Measurements from ENCODE around the gene PCDH12. TPM values are rescaled to one million over a fixed set of nuclear protein-coding genes. Genes with fewer than 3 reads are reported as not detected.

Gene PCDH12
- total RNA-seq, 1 donor from 2014 or later, result not detected

- no peak for TF ChIP-seq CTCF (conservative IDR thresholded peaks at IDR 0.05)
- Mint-ChIP-seq H3K4me1 (ENCODE audit: unreplicated experiment) (peaks cover 10% of the 10 kb centered on the region), H3K27ac (no peak overlapping the region), H3K9me3 (no peaks in the 10 kb centered on the region), H3K4me3 (peak overlapping the region; percentile 56), H3K27me3 (peaks cover 57% of the 10 kb centered on the region), H3K36me3 (no peaks in the 10 kb centered on the region)
- DNase-seq (ENCODE audit: extremely low spot score, unreplicated experiment), result no peak
These were observed 43.2 kb downstream of the PCDH12 start for GRCh38 chr5:141914797-141915196.

- peak overlapping the region; percentile 67 for H3K4me3 Mint-ChIP-seq
- no peak for DNase-seq (ENCODE audit: extremely low spot score, unreplicated experiment)
- H3K4me1 Mint-ChIP-seq (ENCODE audit: unreplicated experiment), result peaks cover 10% of the 10 kb centered on the region
- TF ChIP-seq CTCF (conservative IDR thresholded peaks at IDR 0.05), result peak; percentile 62
- H3K36me3 Mint-ChIP-seq, result no peaks in the 10 kb centered on the region
- H3K9me3 Mint-ChIP-seq, result no peaks in the 10 kb centered on the region
- no peak overlapping the region for H3K27ac Mint-ChIP-seq
- H3K27me3 Mint-ChIP-seq, result peaks cover 57% of the 10 kb centered on the region
These were observed 43.7 kb downstream of the PCDH12 start for GRCh38 chr5:141914199-141914743.

- H3K27me3 Mint-ChIP-seq, result peaks cover 59% of the 10 kb centered on the region
- TF ChIP-seq CTCF (conservative IDR thresholded peaks at IDR 0.05), result no peak
These were observed 44.3 kb downstream of the PCDH12 start for GRCh38 chr5:141913560-141914198.

GRCh38 chr5:141910271-141910673, 47.7 kb downstream of the PCDH12 start:
- no peak for TF ChIP-seq CTCF (conservative IDR thresholded peaks at IDR 0.05)
- H3K9me3 Mint-ChIP-seq, result no peaks in the 10 kb centered on the region
- no peaks in the 10 kb centered on the region for H3K36me3 Mint-ChIP-seq
- no peak for DNase-seq (ENCODE audit: extremely low spot score, unreplicated experiment)
- H3K4me1 Mint-ChIP-seq (ENCODE audit: unreplicated experiment), result peaks cover 10% of the 10 kb centered on the region
- H3K27ac Mint-ChIP-seq, result no peak overlapping the region
- no peak overlapping the region for H3K4me3 Mint-ChIP-seq
- H3K27me3 Mint-ChIP-seq, result peaks cover 42% of the 10 kb centered on the region

More at GRCh38 chr5:141913560-141914198, 44.3 kb downstream of the PCDH12 start:
- no peaks in the 10 kb centered on the region for H3K36me3 Mint-ChIP-seq
- H3K4me1 Mint-ChIP-seq (ENCODE audit: unreplicated experiment), result peaks cover 10% of the 10 kb centered on the region
- no peaks in the 10 kb centered on the region for H3K9me3 Mint-ChIP-seq
- peak overlapping the region; percentile 67 for H3K4me3 Mint-ChIP-seq
- H3K27ac Mint-ChIP-seq, result no peak overlapping the region
- DNase-seq (ENCODE audit: extremely low spot score, unreplicated experiment), result no peak

GRCh38 chr5:141909212-141909611, 48.8 kb downstream of the PCDH12 start:
- no peak for TF ChIP-seq CTCF (conservative IDR thresholded peaks at IDR 0.05)
- DNase-seq (ENCODE audit: extremely low spot score, unreplicated experiment), result no peak
- no peak overlapping the region for H3K4me3 Mint-ChIP-seq
- H3K27ac Mint-ChIP-seq, result no peak overlapping the region
- H3K4me1 Mint-ChIP-seq (ENCODE audit: unreplicated experiment), result peaks cover 10% of the 10 kb centered on the region
- no peaks in the 10 kb centered on the region for H3K36me3 Mint-ChIP-seq
- H3K27me3 Mint-ChIP-seq, result peaks cover 32% of the 10 kb centered on the region
- H3K9me3 Mint-ChIP-seq, result no peaks in the 10 kb centered on the region

Data from type B pancreatic cell (in vitro differentiated cells).